GM21786 (cell line): Measurements from ENCODE around the gene UPP1.

ENCODE experiments used
- ATAC-seq: cut with Tn5 transposase; IDR thresholded peaks from one replicate; pipeline ENCODE4 v1.9.1; 2021; ENCODE audit not compliant: unreplicated experiment

UPP1 gene

GRCh38 chr7:48084727-48085432 is 4.2 kb upstream of the UPP1 start:
- ATAC-seq = peak; percentile 55

DNA sequence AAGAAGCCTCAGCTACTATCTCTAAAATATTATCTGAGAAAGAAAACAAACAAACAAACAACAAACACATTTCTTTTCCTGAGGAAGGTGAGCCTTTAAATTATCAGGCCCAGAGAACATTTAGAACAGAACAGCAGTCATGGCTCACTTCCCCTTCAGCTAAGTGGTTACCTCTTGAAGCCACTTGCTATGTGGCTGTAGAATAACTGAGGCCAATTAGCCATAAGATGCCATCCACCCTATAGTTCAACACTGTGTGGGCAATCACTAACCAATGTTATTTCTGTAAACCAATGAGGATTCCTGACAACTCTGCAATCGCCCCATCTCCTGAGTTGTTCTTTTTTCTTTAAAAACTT is 3.7 kb upstream of the UPP1 start:
- ATAC-seq = peak; percentile 13

GRCh38 chr7:48085942-48086341 is 3.1 kb upstream of the UPP1 start:
- no peak for ATAC-seq

DNA sequence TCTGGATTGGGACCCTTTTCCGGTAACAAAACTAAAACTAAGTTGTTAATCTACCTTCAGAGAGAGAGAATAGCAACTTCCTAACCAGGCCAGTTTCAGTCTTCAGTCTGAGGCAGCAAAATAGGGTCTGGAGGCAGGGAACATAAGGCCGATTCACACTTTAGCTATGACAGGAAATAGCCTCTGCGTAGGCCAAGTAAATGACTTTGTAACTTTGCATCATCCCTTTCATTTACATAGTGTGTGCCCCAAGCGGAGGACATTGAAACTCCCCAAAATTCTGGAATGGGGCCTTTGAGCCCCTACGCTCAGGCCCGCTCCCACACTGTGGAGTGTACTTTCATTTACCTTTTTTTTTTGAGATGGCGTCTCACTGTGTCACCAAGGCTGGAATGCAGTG is 1.7 kb upstream of the UPP1 start:
- peak; percentile 20 for ATAC-seq

DNA sequence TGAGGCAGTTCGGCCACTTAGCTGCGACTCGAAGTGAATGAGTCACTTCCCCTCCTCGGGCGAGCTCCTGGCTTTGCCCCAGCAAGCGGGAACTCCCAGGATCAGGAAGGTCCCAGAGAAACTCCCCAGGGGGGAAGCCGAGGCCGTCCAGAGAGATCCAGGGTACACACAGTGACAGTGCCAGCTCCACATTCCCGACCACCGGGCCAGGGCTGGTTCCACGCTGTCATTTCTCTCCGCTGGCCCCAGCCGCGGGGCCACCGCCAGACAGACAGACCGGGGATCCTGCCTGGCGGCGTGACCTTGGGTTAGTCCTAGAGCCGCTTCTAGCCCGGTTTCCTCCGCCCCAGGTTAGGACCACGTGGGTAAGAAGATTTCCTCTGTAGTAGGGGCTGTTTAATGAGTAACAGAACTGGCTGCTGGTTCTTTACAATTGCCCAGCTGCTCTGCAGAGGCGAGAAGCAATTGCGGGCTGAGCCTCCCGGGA is 463 bp upstream of the UPP1 start:
- peak; percentile 56 for ATAC-seq

GRCh38 chr7:48090095-48090805 is 1.2 kb downstream of the UPP1 start:
- ATAC-seq = no peak

DNA sequence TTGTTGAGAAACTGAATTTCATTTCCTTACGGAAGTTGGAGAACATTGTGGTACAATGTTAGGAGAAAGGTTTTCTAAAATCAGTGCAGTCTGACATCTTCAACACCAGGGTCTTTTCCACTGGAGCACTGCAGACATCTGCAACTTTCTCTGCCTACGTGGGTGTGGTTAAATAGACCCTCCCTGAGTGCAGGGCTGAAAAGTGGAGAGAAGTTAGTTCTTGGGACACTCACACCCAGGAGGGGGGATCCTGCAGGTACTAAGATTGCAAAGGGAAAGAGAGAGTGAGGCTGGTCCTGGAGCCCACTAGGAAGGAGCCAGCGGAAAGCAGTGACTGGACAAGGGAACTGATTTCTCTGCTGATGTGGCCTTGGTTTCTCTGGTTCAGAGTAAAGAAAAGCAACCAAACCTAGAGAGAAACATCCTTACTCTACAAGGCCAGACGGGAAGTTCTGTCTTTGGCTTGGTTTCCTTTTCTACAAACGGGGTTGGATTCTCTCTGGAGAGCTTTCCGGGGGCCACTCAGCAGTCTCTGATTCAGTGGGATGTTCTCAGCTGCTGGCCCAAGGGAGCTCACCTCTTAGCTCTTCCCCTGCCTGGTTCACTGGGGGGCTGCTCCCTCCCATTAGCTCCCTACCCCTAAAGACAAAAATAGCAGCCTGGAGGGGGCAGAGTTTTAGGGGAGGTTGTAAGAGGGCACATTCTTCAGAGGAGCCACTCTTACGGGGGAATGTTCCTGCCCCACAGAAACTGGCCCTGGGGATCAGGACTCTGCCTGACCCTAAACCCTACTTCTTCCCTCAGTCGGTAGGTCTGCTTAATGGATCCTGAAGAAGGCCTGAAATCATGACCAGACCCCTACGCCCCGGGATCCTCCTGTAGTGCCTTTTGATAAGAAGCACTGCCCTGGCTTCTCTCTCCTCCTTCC is 2.7 kb downstream of the UPP1 start:
- no peak for ATAC-seq

GRCh38 chr7:48094861-48095293 is 5.8 kb downstream of the UPP1 start:
- no peak for ATAC-seq

- ATAC-seq = no peak
These were observed 7.2 kb downstream of the UPP1 start for GRCh38 chr7:48096273-48096672.

- ATAC-seq = no peak
These were observed 8.6 kb downstream of the UPP1 start for GRCh38 chr7:48097521-48098231.

- ATAC-seq = no peak
These were observed 9.8 kb downstream of the UPP1 start for GRCh38 chr7:48098846-48099245.

DNA sequence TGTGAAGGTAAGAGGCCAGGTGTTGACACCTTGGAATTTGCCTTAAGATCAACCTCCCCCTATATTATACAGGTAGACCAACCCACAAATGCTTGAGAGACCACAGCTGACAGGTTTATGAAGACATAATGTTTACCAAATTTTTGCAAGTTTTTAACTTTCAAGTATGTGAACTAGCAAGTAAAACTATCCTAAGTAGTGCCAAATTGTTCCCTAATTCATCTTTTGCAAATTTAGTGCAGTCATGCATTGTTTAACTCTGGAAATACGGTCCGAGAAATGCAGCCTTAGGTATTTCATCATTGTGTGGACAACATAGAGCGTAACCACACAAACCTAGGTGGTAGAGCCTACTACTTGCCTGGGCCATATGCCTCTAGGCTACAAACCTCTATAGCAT is 10.7 kb downstream of the UPP1 start:
- no peak for ATAC-seq

- no peak for ATAC-seq
These were observed 12.3 kb downstream of the UPP1 start for GRCh38 chr7:48101352-48101751.

DNA sequence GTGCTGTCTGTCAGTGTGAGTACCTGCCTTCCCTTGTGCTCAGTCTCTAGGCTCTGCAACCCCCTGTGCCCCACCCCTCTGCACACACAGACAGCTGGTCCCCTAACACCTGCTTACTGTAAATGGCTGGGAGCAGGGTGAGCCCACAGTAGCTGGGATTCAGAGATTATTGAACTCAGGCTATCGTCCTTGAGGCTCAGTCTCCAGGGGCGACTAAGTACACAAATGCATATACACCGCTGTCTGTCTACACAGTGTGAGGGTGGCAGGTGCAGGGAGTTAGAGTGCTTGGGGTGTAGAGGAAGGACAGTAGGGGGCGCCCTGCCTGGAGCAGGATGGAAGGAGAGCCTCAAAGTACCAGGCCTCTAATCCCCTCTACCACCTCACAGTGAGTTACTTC is 12.9 kb downstream of the UPP1 start:
- ATAC-seq = no peak

DNA sequence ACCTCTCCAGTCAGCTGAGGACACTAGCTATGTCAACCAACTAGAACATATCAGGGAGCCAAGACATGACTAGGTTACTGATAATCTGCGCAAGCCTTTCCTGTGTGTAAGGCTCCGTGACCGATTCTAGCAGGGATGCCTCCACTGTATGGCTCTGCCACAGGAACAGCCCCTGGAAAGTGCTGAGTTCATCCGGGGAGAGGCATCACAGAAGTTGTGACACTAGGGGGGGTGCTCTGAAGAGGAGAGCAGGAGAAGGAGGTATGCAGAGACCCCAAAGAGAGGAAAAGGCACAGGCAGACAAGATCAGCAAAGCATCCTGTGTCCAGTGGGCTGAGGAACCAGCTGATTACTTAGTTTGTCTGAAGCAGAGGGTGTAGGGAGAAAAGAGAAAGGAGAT is 13.5 kb downstream of the UPP1 start:
- ATAC-seq = no peak

GRCh38 chr7:48105045-48105444 is 16.0 kb downstream of the UPP1 start:
- ATAC-seq = no peak

- no peak for ATAC-seq
These were observed 18.0 kb downstream of the UPP1 start for GRCh38 chr7:48106906-48107659.

DNA sequence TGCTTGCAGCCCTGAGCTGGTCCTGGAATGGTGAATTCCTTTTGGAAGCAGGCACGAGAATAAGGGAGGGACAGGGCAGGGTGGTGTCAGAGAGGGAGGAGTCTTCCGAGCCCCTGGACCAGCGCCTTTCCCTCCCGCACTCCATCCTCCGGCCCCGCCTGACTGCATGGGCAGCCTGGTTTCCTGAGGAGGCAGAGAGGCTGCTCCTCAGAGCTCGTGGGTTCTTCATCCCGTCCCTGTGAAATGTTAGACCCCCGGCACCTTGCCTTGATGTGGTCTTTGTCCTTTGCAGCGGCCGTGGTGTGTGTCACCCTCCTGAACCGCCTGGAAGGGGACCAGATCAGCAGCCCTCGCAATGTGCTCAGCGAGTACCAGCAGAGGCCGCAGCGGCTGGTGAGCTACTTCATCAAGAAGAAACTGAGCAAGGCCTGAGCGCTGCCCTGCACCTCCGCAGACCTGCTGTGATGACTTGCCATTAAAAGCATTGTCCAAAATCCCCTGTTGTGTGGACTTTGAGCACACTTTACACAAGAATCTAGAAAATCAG is 18.9 kb downstream of the UPP1 start:
- no peak for ATAC-seq

- ATAC-seq = no peak
These were observed 20.1 kb downstream of the UPP1 start for GRCh38 chr7:48108959-48109847.
